A549 treated with CORT108297 at 1 μM for 4 hours (cell line): Measurements from ENCODE around the gene FTCDNL1. TPM values are rescaled to one million over a fixed set of nuclear protein-coding genes. Genes with fewer than 3 reads are reported as not detected.

ENCODE experiments used
- total RNA-seq: library from RNA; stranded (reverse); fragments of 200-300 nt; extraction: Qiagen RNA extraction; gene quantifications from 5 replicates; pipeline ENCODE4 v1.2.3, GENCODE V29; 2022

Gene FTCDNL1
- total RNA-seq = 2.2 to 3.2 TPM (median 2.6 TPM) in 5 replicates

DNA sequence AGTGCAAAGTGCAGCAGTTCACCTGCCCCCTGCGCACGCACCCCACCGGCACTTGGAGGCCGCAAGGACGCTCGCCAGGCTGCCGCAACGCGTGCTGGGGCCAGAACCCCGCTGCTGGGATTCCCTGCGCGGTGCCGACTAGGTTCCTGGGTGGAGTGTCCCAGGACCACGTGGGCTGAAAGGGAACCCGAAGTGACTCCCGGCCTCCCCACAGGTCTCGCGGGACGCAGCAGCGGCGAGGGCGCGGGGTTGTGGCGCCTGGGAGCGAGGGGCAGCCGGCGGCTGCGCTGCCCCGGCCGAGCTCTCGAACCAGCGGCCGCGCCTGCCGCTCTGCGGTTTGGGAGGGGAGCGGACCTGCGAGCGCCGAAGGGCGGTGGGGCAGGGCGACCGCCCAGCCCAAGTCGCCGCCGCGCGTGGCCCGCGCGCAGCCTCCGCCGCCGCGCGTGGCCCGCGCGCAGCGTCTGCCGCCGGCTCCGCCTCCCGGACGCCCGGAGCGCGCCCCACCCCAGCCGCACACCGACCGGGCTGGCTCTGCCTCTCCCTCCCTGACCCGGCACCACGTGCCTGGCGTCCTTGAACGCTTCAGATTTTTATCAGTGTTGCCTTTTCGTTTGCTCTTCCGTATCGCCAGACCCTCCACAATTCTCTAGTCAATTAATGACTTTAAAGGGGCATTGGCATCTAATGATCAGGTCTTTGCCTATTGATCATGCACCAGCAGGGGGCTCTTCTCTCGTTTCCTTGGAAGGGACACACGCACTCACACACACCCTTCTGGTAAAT is at the start of gene FTCDNL1:
Gene FTCDNL1 (minus strand): TSS at position 475 of the 783 bp plus-strand sequence. CDS start 2,230 bp downstream, outside the sequence.

Other genes starting within 250 kb of the FTCDNL1 start
- gene C2orf69, start 60.1 kb upstream of the FTCDNL1 start, total RNA-seq = 6.6 to 8.6 TPM (median 8.4 TPM) in 5 replicates
- 6.8 to 9.3 TPM (median 7.1 TPM) in 5 replicates for gene TYW5, start 104.3 kb upstream of the FTCDNL1 start, total RNA-seq
- gene MAIP1, start 104.4 kb upstream of the FTCDNL1 start, total RNA-seq = 35.7 to 42.4 TPM (median 39.8 TPM) in 5 replicates